GM18520 (cell line): ENCODE results near the gene COL12A1.
"Not testable (repeated sequence)": the region's sequence is repeated elsewhere in the genome, so short reads cannot be mapped to it uniquely, and the experiment has no call there.

Source experiments
- ATAC-seq: cut with Tn5 transposase; IDR thresholded peaks from one replicate; pipeline ENCODE4 v1.9.1; 2021; ENCODE audit not compliant: unreplicated experiment

The COL12A1 gene

GRCh38 chr6:75213112-75213511, 7.3 kb upstream of the COL12A1 start:
- ATAC-seq: no peak

- no peak for ATAC-seq
Measured at GRCh38 chr6:75211920-75212590, 6.2 kb upstream of the COL12A1 start.

- no peak for ATAC-seq
Measured at GRCh38 chr6:75210885-75211739, 5.3 kb upstream of the COL12A1 start.

GRCh38 chr6:75209184-75209723, 3.4 kb upstream of the COL12A1 start:
- ATAC-seq: no peak

GRCh38 chr6:75208298-75209183, 2.7 kb upstream of the COL12A1 start:
- ATAC-seq: peak; percentile 63

GRCh38 chr6:75206576-75207342, 906 bp upstream of the COL12A1 start:
- ATAC-seq: no peak

GRCh38 chr6:75204959-75205775, 686 bp downstream of the COL12A1 start:
- ATAC-seq: no peak

- ATAC-seq: no peak
Measured at GRCh38 chr6:75204217-75204958, 1.5 kb downstream of the COL12A1 start.

DNA sequence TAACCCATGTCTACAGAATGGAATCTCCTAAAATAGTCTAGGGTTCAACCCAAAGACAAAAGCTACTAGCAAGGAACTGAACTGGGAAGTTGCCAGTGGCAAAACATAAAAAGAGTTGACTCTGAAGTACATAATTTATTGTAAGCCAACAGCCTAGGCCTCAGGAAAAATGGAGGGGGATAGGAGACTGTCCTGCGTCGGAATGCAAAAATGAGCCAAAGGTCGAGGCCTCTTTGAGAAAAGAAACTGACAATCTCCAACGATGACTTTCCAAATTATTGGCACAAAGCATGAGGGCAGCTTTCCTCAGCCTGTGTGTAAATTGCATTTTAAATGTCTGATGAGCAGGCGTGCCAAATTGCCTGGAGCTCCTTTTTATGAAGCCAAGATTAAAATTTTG, 2.1 kb downstream of the COL12A1 start:
- no peak for ATAC-seq

GRCh38 chr6:75202676-75203131, 3.1 kb downstream of the COL12A1 start:
- no peak for ATAC-seq

GRCh38 chr6:75201901-75202672, 3.8 kb downstream of the COL12A1 start:
- no peak for ATAC-seq

DNA sequence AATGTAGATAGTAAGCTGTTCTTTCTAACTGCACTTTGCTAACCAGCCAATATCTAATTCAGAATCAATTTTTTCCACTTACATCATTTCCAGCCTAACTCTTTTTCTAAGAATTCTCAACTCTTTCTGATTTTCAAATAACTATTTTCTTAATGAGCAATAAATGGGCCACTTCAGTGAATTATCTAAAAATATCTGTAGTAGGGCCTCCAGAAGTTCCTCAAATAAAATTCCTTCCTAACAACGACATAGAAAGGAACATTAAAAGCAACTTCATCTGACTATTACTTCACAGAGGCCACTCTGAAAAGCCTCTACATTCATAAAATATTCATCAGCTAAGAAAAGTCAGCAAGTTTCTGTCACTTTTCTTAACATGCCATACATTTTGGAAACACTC, 4.8 kb downstream of the COL12A1 start:
- no peak for ATAC-seq

GRCh38 chr6:75199889-75200288, 6.0 kb downstream of the COL12A1 start:
- no peak for ATAC-seq

- ATAC-seq: no peak
Measured at GRCh38 chr6:75196081-75196687, 9.7 kb downstream of the COL12A1 start.

GRCh38 chr6:75188221-75188925, 17.5 kb downstream of the COL12A1 start:
- ATAC-seq: no peak

- ATAC-seq: not testable (repeated sequence)
Measured at GRCh38 chr6:75186581-75186980, 19.3 kb downstream of the COL12A1 start.

DNA sequence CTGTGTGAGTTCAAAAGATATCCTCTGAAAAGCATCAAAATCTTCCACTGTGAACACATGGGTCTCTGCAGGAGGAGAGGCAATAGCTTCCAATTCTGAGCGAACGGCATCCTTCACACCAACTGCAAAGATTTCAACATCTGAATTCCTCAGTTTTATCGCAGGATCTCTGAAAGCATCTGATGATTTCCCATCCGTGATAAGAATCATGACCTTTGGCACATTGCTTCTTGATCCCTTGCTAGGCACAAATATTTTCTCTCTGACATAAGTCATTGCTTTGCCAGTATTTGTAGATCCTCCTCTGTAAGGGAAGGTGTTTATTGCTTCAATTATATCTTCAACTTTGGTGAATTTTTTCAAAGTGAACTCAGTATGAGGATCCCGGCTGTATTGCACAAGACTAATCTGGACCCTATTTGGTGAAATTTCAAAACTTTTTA, 22.7 kb downstream of the COL12A1 start:
- ATAC-seq: no peak
